Large intestine (tissue), 3 donors: ENCODE results near the gene PIK3AP1. TPM values are rescaled to one million over a fixed set of nuclear protein-coding genes. Genes with fewer than 3 reads are reported as not detected.
"Not testable (repeated sequence)": the region's sequence is repeated elsewhere in the genome, so short reads cannot be mapped to it uniquely, and the experiment has no call there.

Source experiments
- DNase-seq, 2 donors: peaks; one replicate each; pipeline versions ENCODE4 v3.0.0 to v3.0.0-alpha.2; 2013
- H3K27ac ChIP-seq: one replicate; pipeline ENCODE4 v1.5.1; 2013; ENCODE audit warnings: low read length
- H3K27me3 ChIP-seq: 2 replicates; pipeline ENCODE4 v1.6.1; 2013; ENCODE audit warnings: low read length; ENCODE audit not compliant: control insufficient read depth, insufficient read depth
- H3K36me3 ChIP-seq: 2 replicates; pipeline ENCODE4 v1.6.1; 2013; ENCODE audit warnings: low read length; ENCODE audit not compliant: control insufficient read depth, insufficient read depth
- H3K4me1 ChIP-seq: one replicate; pipeline ENCODE4 v1.6.1; 2013; ENCODE audit warnings: low read length; ENCODE audit not compliant: control insufficient read depth, insufficient read depth
- H3K4me3 ChIP-seq: one replicate; pipeline ENCODE4 v1.5.1; 2013; ENCODE audit warnings: low read length
- H3K9me3 ChIP-seq: one replicate; pipeline ENCODE4 v1.6.1; 2013; ENCODE audit warnings: mild to moderate bottlenecking, low read depth, low read length, moderate library complexity; ENCODE audit not compliant: control insufficient read depth
- WGBS: methylation state at CpG from one replicate; pipeline ENCODE4 v1.1.5; 2013; ENCODE audit warnings: low lambda C conversion rate; ENCODE audit not compliant: insufficient coverage; 5-methylcytosine and 5-hydroxymethylcytosine counted together
- polyA plus RNA-seq: library from polyadenylated mRNA; unstranded; fragments of 120-200 nt; gene quantifications from one replicate; pipeline ENCODE4 v1.2.1, GENCODE V29; 2013

The PIK3AP1 gene
- polyA plus RNA-seq, 1 donor = 5.7 TPM

GRCh38 chr10:96750316-96750715, 30.0 kb upstream of the PIK3AP1 start:
- H3K36me3 ChIP-seq, DNase-seq, H3K27me3 ChIP-seq, H3K9me3 ChIP-seq, H3K4me3 ChIP-seq, H3K27ac ChIP-seq, H3K4me1 ChIP-seq: not testable (repeated sequence)
- no CpG with 5 or more reads among the region's 24 CpGs for WGBS

- Histone ChIP-seq H3K4me1 (peaks cover 2% of the 10 kb centered on the region), H3K27me3 (no peaks in the 10 kb centered on the region), H3K27ac (peak overlapping the region; percentile 29), H3K36me3 (no peaks in the 10 kb centered on the region), H3K9me3 (no peaks in the 10 kb centered on the region), H3K4me3 (no peak overlapping the region)
- no CpG with 5 or more reads among the region's 7 CpGs for WGBS
- DNase-seq = peak in 1 of 2 donors; percentile 19
Observed at GRCh38 chr10:96747734-96748550, 27.6 kb upstream of the PIK3AP1 start.

- no peaks in the 10 kb centered on the region for H3K27me3 ChIP-seq
- no peak overlapping the region for H3K4me3 ChIP-seq
- no peaks in the 10 kb centered on the region for H3K9me3 ChIP-seq
- H3K27ac ChIP-seq = no peak overlapping the region
- no peak for DNase-seq
- peaks cover 2% of the 10 kb centered on the region for H3K4me1 ChIP-seq
- WGBS = 83% methylated on average over 2 of the region's 3 CpGs
- H3K36me3 ChIP-seq = no peaks in the 10 kb centered on the region
Observed at GRCh38 chr10:96746503-96746902, 26.2 kb upstream of the PIK3AP1 start.

- H3K27me3 ChIP-seq = no peaks in the 10 kb centered on the region
- no peak for DNase-seq
- no peaks in the 10 kb centered on the region for H3K36me3 ChIP-seq
- no peaks in the 10 kb centered on the region for H3K9me3 ChIP-seq
- no peak overlapping the region for H3K4me3 ChIP-seq
- H3K27ac ChIP-seq = no peak overlapping the region
- peaks cover 2% of the 10 kb centered on the region for H3K4me1 ChIP-seq
Observed at GRCh38 chr10:96745950-96746349, 25.6 kb upstream of the PIK3AP1 start.

DNA sequence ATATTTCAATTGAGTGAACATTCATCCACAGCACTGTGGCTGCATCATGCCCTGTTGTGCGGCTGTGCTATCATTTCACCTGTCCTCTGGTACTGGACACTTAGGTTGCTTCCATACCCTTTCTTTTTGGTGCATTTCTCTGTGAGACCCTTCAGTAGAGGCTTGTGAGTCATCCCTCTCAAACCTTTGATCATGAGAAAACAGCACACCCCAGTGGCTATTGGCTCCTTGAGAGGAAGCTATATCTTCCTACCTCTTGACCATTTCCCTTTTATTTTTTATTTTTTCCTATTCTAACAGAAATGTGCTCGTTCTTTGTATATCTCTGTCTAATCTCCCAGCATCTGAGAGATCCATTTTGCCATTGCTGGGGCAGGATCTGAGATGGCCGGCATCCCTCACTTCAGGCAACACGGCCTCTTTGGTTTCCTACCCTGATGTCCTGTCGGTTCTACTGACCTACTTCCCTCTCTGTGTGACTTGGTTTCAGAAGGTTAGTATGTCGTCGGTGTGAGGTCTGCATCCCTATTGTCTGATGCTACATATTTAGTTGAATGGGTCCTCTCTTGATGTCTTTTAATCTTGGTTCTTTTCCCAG, 23.8 kb upstream of the PIK3AP1 start:
- WGBS = 38% methylated on average over 1 of the region's 7 CpGs
- Histone ChIP-seq H3K4me3 (no peak overlapping the region), H3K9me3 (no peaks in the 10 kb centered on the region), H3K27ac (no peak overlapping the region), H3K36me3 (no peaks in the 10 kb centered on the region), H3K27me3 (no peaks in the 10 kb centered on the region), H3K4me1 (peaks cover 2% of the 10 kb centered on the region)
- DNase-seq = peak in 1 of 2 donors; percentile 18

- not testable (repeated sequence) for H3K4me3 ChIP-seq, H3K27me3 ChIP-seq, H3K4me1 ChIP-seq, H3K27ac ChIP-seq, H3K9me3 ChIP-seq, H3K36me3 ChIP-seq, DNase-seq
- no CpG with 5 or more reads among the region's 6 CpGs for WGBS
Observed at GRCh38 chr10:96741557-96741956, 21.2 kb upstream of the PIK3AP1 start.

DNA sequence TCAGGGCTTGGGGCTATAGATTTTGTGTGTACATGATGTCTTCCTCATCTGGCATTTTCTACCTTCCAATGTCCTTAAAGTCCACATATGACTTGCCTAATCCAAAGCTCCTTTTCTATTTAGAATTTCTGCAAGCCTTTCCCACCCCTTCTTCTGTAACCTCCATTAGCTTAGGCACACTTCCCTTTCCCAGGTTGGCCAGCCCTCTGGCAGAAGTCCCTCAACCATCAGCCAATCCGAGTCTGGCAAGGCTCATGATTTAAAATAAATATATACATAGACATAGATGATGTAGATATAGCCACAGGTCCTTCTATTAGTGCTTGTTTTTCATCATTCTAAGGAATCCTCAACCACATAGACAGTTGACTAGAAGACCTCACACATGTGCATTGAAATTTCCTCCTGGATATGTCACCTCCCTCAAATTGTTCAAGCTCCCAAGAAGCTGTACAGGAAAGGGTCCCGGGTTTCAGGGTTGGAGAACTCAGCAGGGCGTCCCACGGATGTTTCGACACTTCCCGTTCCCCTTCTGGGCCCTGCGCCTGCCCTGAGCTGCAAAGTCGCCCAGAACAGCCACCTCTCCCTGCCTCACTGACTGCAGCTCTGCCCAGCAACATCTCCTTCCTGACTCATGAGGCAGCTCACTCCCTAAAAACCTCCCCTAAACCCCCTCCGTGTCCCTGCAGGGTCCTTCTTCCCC, 20.4 kb upstream of the PIK3AP1 start:
- H3K9me3 ChIP-seq = no peaks in the 10 kb centered on the region
- WGBS = 100% methylated on average over 1 of the region's 9 CpGs
- no peak overlapping the region for H3K4me3 ChIP-seq
- H3K27me3 ChIP-seq = no peaks in the 10 kb centered on the region
- no peaks in the 10 kb centered on the region for H3K36me3 ChIP-seq
- H3K27ac ChIP-seq = no peak overlapping the region
- DNase-seq = no peak
- H3K4me1 ChIP-seq = no peaks in the 10 kb centered on the region

DNA sequence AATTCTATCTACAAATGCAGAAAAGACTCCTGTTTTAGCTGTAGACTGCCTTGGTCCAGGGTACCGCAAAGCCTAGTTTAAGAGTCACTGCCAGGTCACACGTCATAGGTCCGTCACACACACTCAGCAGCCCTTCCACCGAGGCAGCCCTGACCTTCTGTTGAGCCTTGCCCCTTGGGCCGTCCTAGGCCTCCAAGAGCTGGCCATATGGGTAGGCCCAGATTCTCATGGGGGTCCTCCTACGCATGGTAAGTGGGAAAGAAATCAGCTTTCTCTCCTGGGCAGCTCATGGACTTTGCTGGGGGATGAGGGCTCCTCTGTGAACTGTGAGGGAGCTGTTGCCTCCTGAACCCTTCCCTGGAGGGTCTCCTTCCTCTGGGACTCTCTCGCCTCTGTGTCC, 19.8 kb upstream of the PIK3AP1 start:
- Histone ChIP-seq H3K4me1 (no peaks in the 10 kb centered on the region), H3K36me3 (no peaks in the 10 kb centered on the region), H3K9me3 (no peaks in the 10 kb centered on the region), H3K27me3 (no peaks in the 10 kb centered on the region), H3K27ac (no peak overlapping the region), H3K4me3 (no peak overlapping the region)
- WGBS = no CpG with 5 or more reads among the region's 7 CpGs
- DNase-seq = no peak

DNA sequence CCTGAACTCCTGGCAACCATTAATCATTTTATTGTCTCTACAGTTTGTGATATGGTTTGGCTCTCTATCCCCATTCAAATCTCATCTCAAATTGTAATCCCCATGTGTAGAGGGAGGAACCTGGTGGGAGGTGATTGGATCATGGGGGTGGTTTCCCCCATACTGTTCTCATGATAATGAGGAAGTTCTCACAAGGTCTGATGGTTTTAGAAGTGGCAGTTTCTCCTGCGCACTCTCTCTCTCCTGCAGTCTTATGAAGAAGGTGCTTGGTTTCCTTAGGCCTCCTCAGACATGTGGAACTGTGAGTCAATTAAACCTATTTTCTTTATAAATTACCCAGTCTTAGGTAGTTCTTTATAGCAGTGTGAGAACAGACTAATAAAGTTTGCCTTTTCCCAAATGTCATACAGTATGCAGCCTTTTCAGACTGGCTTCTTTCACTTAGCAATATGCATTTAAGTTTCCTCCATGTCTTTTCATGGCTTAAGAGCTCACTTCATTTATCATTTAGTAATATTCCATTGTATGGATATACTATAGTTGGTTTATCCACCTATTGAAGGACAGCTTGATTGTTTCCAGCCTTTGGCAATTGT, 17.1 kb upstream of the PIK3AP1 start:
- H3K27ac ChIP-seq, H3K4me1 ChIP-seq, H3K36me3 ChIP-seq, H3K4me3 ChIP-seq, H3K9me3 ChIP-seq, H3K27me3 ChIP-seq, DNase-seq: not testable (repeated sequence)
- no CpG with 5 or more reads among the region's 1 CpG for WGBS

DNA sequence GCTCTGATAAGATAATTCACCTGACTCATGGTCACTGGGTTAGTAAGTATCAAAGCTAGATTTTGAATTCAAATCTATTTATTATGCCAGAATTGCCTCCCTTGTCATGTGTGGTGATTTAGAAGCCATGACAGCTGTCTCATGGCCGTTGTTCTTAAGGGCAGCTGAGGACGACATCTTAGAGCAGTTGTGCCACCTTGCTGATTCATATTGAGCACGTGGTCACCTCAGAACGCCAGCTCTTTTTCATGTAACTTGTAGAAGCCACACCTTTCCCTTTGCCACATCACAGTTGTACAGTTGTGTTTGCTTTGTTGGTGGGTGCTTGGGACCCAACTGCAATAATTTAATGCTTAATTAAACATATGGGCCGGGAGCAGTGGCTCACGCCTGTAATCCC, 4.3 kb upstream of the PIK3AP1 start:
- Histone ChIP-seq H3K27me3 (peaks cover 10% of the 10 kb centered on the region), H3K4me3 (no peak overlapping the region), H3K9me3 (no peaks in the 10 kb centered on the region), H3K4me1 (peaks cover 7% of the 10 kb centered on the region), H3K27ac (no peak overlapping the region), H3K36me3 (no peaks in the 10 kb centered on the region)
- no peak for DNase-seq
- no CpG with 5 or more reads among the region's 6 CpGs for WGBS
